ENCODE results near the gene RAB6D. TPM values are rescaled to one million over a fixed set of nuclear protein-coding genes. Genes with fewer than 3 reads are reported as not detected.
"Not testable (repeated sequence)": the region's sequence is repeated elsewhere in the genome, so short reads cannot be mapped to it uniquely, and the experiment has no call there.

Gene RAB6D
- total and polyA plus RNA-seq, 2 of the 13 experiments (the other 11 are each of a cell fraction or from before 2014, with no cell fraction given) = 0.01 TPM; not detected in 1

DNA sequence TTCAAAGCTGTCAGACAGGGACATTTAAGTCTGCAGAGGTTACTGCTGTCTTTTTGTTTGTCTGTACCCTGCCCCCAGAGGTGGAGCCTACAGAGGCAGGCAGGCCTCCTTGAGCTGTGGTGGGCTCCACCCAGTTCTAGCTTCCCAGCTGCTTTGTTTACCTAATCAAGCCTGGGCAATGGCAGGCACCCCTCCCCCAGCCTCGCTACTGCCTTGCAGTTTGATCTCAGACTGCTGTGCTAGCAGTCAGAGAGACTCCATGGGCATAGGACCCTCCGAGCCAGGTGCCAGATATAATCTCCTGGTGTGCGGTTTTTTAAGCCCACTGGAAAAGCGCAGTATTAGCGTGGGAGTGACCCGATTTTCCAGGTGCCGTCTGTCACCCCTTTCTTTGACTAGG lies 16.9 kb downstream of the RAB6D start:
- ATAC-seq; H3K4me3 ChIP-seq (replicated peaks in 1 of 3; ENCODE audit: insufficient read depth in 1 of 3, low read depth in 2 of 3, low read length in 3 of 3); BruUV-seq (replicated peaks); CTCF ChIA-PET (ENCODE audit: low intra/inter-chr PET ratio, low total read pairs); H3K36me3 ChIP-seq (replicated peaks in 1 of 2; ENCODE audit: control insufficient read depth in 1 of 2, insufficient read depth in 2 of 2, low read length in 2 of 2); FAIRE-seq; intact Hi-C loops (cut with micrococcal nuclease; ENCODE audit: unreplicated experiment); H3K79me2 ChIP-seq (ENCODE audit: insufficient read depth, low read length); H4K20me1 ChIP-seq (ENCODE audit: insufficient read depth, low read length); H3K27ac ChIP-seq (ENCODE audit: extremely low read length, insufficient read depth, low read length); H3K9ac ChIP-seq (ENCODE audit: insufficient read depth, low read depth, low read length); in situ Hi-C loops (cut with HindIII; ENCODE audit: extremely low pct_ligation_motif_present, low pct_unique_long_range_greater_than_20kb); POLR2A ChIA-PET; H2AFZ ChIP-seq (ENCODE audit: low read length); H3K27me3 ChIP-seq (ENCODE audit: control insufficient read depth in 1 of 2, insufficient read depth in 2 of 2, low read length in 2 of 2); DNase-seq (ENCODE audit: low spot score); H3K9me3 ChIP-seq (ENCODE audit: low read length); TF ChIP-seq FOXA1, NONO (IDR thresholded peaks at IDR 0.05): not testable (repeated sequence)
- Histone ChIP-seq H3K4me1 (ENCODE audit: insufficient read depth, low read length) (peaks cover 11% of the 10 kb centered on the region; the same call in 1 of the 2 replicates), H3K4me2 (ENCODE audit: low read depth, low read length) (peak overlapping the region; percentile 58)
- 39% methylated on average over 7 of the region's 7 CpGs for WGBS (ENCODE audit: low lambda C conversion rate)
- TF ChIP-seq MTA1 (CRISPR knock-in tag; IDR thresholded peaks at IDR 0.05; ENCODE audit: borderline replicate concordance) (peak; percentile 45; the same call in 1 of the 2 replicates), FOXA1 (CRISPR knock-in tag; IDR thresholded peaks at IDR 0.05) (peak; percentile 75), SALL1 (CRISPR knock-in tag; IDR thresholded peaks at IDR 0.05) (peak; percentile 28; the same call in 1 of the 2 replicates), FOXA3 (CRISPR knock-in tag; IDR thresholded peaks at IDR 0.05) (peak; percentile 62; the same call in 1 of the 2 replicates), KLF12 (CRISPR knock-in tag; IDR thresholded peaks at IDR 0.05; ENCODE audit: borderline replicate concordance) (0 out of 2 replicates have a peak, but pooled peaks have one; percentile 31), NONO (CRISPR knock-in tag; conservative IDR thresholded peaks at IDR 0.05) (0 out of 2 replicates have a peak, but pooled peaks have one; percentile 33), HNF4A (CRISPR knock-in tag; IDR thresholded peaks at IDR 0.05) (peak; percentile 40)
- TF ChIP-seq, protein P1, sequence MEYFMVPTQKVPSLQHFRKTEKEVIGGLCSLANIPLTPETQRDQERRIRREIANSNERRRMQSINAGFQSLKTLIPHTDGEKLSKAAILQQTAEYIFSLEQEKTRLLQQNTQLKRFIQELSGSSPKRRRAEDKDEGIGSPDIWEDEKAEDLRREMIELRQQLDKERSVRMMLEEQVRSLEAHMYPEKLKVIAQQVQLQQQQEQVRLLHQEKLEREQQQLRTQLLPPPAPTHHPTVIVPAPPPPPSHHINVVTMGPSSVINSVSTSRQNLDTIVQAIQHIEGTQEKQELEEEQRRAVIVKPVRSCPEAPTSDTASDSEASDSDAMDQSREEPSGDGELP (IDR thresholded peaks at IDR 0.05; ENCODE audit: borderline replicate concordance, low read depth) = peak; percentile 21; the same call in 1 of the 2 replicates
- TF ChIP-seq, protein P2, sequence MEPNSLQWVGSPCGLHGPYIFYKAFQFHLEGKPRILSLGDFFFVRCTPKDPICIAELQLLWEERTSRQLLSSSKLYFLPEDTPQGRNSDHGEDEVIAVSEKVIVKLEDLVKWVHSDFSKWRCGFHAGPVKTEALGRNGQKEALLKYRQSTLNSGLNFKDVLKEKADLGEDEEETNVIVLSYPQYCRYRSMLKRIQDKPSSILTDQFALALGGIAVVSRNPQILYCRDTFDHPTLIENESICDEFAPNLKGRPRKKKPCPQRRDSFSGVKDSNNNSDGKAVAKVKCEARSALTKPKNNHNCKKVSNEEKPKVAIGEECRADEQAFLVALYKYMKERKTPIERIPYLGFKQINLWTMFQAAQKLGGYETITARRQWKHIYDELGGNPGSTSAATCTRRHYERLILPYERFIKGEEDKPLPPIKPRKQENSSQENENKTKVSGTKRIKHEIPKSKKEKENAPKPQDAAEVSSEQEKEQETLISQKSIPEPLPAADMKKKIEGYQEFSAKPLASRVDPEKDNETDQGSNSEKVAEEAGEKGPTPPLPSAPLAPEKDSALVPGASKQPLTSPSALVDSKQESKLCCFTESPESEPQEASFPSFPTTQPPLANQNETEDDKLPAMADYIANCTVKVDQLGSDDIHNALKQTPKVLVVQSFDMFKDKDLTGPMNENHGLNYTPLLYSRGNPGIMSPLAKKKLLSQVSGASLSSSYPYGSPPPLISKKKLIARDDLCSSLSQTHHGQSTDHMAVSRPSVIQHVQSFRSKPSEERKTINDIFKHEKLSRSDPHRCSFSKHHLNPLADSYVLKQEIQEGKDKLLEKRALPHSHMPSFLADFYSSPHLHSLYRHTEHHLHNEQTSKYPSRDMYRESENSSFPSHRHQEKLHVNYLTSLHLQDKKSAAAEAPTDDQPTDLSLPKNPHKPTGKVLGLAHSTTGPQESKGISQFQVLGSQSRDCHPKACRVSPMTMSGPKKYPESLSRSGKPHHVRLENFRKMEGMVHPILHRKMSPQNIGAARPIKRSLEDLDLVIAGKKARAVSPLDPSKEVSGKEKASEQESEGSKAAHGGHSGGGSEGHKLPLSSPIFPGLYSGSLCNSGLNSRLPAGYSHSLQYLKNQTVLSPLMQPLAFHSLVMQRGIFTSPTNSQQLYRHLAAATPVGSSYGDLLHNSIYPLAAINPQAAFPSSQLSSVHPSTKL (CRISPR knock-in tag; IDR thresholded peaks at IDR 0.05) = peak; percentile 57
- TF ChIP-seq, protein P3, sequence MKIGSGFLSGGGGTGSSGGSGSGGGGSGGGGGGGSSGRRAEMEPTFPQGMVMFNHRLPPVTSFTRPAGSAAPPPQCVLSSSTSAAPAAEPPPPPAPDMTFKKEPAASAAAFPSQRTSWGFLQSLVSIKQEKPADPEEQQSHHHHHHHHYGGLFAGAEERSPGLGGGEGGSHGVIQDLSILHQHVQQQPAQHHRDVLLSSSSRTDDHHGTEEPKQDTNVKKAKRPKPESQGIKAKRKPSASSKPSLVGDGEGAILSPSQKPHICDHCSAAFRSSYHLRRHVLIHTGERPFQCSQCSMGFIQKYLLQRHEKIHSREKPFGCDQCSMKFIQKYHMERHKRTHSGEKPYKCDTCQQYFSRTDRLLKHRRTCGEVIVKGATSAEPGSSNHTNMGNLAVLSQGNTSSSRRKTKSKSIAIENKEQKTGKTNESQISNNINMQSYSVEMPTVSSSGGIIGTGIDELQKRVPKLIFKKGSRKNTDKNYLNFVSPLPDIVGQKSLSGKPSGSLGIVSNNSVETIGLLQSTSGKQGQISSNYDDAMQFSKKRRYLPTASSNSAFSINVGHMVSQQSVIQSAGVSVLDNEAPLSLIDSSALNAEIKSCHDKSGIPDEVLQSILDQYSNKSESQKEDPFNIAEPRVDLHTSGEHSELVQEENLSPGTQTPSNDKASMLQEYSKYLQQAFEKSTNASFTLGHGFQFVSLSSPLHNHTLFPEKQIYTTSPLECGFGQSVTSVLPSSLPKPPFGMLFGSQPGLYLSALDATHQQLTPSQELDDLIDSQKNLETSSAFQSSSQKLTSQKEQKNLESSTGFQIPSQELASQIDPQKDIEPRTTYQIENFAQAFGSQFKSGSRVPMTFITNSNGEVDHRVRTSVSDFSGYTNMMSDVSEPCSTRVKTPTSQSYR (CRISPR knock-in tag; IDR thresholded peaks at IDR 0.05; ENCODE audit: borderline replicate concordance) = peak; percentile 93
- TF ChIP-seq, protein P4, sequence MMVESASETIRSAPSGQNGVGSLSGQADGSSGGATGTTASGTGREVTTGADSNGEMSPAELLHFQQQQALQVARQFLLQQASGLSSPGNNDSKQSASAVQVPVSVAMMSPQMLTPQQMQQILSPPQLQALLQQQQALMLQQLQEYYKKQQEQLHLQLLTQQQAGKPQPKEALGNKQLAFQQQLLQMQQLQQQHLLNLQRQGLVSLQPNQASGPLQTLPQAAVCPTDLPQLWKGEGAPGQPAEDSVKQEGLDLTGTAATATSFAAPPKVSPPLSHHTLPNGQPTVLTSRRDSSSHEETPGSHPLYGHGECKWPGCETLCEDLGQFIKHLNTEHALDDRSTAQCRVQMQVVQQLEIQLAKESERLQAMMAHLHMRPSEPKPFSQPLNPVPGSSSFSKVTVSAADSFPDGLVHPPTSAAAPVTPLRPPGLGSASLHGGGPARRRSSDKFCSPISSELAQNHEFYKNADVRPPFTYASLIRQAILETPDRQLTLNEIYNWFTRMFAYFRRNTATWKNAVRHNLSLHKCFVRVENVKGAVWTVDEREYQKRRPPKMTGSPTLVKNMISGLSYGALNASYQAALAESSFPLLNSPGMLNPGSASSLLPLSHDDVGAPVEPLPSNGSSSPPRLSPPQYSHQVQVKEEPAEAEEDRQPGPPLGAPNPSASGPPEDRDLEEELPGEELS (CRISPR knock-in tag; IDR thresholded peaks at IDR 0.05) = peak; percentile 44; the same call in 1 of the 2 replicates
